ENCODE data around the gene MIP.

GRCh38 chr12:56437430-56438176 lies 16.9 kb downstream of the MIP start:
- TF ChIP-seq POLR2AphosphoS5 (IDR thresholded peaks at IDR 0.05) (no peak), CTCF (IDR thresholded peaks at IDR 0.05) (no peak)
